Uterus (tissue), 4 donors: ENCODE results near the gene ACMSD. TPM values are rescaled to one million over a fixed set of nuclear protein-coding genes. Genes with fewer than 3 reads are reported as not detected.

Source experiments
- DNase-seq, 2 donors: peaks; one replicate each; pipeline ENCODE4 v3.0.0-alpha.2; 2019 to 2020
- H3K27ac ChIP-seq, 2 donors: fragments of 200-600 bp; sonication (generic); 1 replicate in 1 of 2; 2 replicates in 1 of 2; pipeline ENCODE4 v1.5.1; 2016 to 2018
- H3K27me3 ChIP-seq, 2 donors: fragments of 200-600 bp; sonication (generic); one replicate each; pipeline ENCODE4 v1.5.1; 2018 to 2019; ENCODE audit warnings: control low read depth in 1 of 2
- H3K36me3 ChIP-seq, 2 donors: fragments of 200-600 bp; sonication (generic); one replicate each; pipeline ENCODE4 v1.5.1; 2019; ENCODE audit warnings: control low read depth in 1 of 2
- H3K4me1 ChIP-seq, 2 donors: fragments of 200-600 bp; sonication (generic); one replicate each; pipeline ENCODE4 v1.5.1; 2018 to 2019; ENCODE audit warnings: control low read depth in 1 of 2
- H3K4me3 ChIP-seq, 2 donors: fragments of 200-600 bp; sonication (generic); 1 replicate in 1 of 2; 2 replicates in 1 of 2; pipeline ENCODE4 v1.5.1; 2018 to 2019; ENCODE audit warnings: mild to moderate bottlenecking in 1 of 2
- H3K9me3 ChIP-seq, 2 donors: fragments of 200-600 bp; sonication (generic); one replicate each; pipeline ENCODE4 v1.5.1; 2019; ENCODE audit warnings: control low read depth in 1 of 2
- CTCF ChIP-seq, 4 experiments: fragments of 200-600 bp in 2 of 4; fragments of 450-650 bp in 2 of 4; sonication (generic) in 2 of 4; IDR thresholded peaks; one replicate each; pipeline ENCODE4 v1.5.1; 2016 to 2019; ENCODE audit warnings: antibody characterized with exemption in 4 of 4, mild to moderate bottlenecking in 2 of 4, moderate library complexity in 1 of 4
- POLR2A ChIP-seq, 2 donors: fragments of 450-650 bp; IDR thresholded peaks; one replicate each; pipeline ENCODE4 v1.6.1; 2016; ENCODE audit warnings: antibody characterized with exemption in 2 of 2, mild to moderate bottlenecking in 1 of 2, moderate library complexity in 1 of 2
- intact Hi-C: fragments of 100-400 bp; cut with DNase I; formaldehyde crosslinking; loops from one replicate; pipeline ENCODE4 v1.15.1; 2023; ENCODE audit warnings: low total_unique reads
- total RNA-seq, 4 donors: library from RNA; depleted of rRNA in 3 of 4; stranded (reverse); fragments of >200 nt in 3 of 4; gene quantifications; one replicate each; pipeline versions ENCODE4 v1.1.0 to v1.2.4, GENCODE V29; 2014 to 2023
- donor health status: DM: yes; HTN: yes; CAD: no.

ACMSD gene
- total RNA-seq, 4 donors from 2014 or later = not detected

- Histone ChIP-seq H3K27me3 (no peaks in the 10 kb centered on the region), H3K4me3 (no peak overlapping the region), H3K36me3 (no peaks in the 10 kb centered on the region), H3K4me1 (no peaks in the 10 kb centered on the region), H3K27ac (no peak overlapping the region), H3K9me3 (no peaks in the 10 kb centered on the region)
- intact Hi-C loops = no loop called here
- DNase-seq = no peak
- TF ChIP-seq POLR2A (IDR thresholded peaks at IDR 0.05) = no peak
- TF ChIP-seq CTCF (IDR thresholded peaks at IDR 0.05) = no peak
Observed at GRCh38 chr2:134858245-134858644, 19.8 kb downstream of the ACMSD start.

- H3K27me3 ChIP-seq = no peaks in the 10 kb centered on the region
- no peak overlapping the region for H3K27ac ChIP-seq
- H3K9me3 ChIP-seq = no peaks in the 10 kb centered on the region
- intact Hi-C loops = no loop called here
- TF ChIP-seq POLR2A (IDR thresholded peaks at IDR 0.05) (no peak), CTCF (IDR thresholded peaks at IDR 0.05) (no peak)
- no peak for DNase-seq
- H3K4me1 ChIP-seq = no peaks in the 10 kb centered on the region
- no peaks in the 10 kb centered on the region for H3K36me3 ChIP-seq
- H3K4me3 ChIP-seq = no peak overlapping the region
Observed at GRCh38 chr2:134861173-134861572, 22.8 kb downstream of the ACMSD start.

DNA sequence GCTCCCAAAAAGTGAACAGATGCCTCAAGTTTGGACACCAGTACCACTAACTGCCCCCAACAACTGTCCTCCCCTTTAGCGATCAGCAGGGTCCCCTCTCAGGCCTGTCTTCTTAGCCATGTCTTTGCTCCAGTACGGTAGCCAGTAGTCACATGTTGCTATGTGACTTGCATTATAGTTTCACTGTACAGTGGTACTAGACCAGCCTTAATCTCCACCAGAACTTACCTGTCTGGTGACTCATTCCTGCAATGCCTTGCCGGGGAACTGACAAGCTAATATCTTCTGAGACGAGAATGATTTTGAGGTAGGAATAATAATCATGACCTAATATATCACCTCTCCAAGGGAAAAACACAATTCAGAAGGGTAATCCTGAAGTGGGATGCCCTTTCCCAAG, 23.7 kb downstream of the ACMSD start:
- H3K36me3 ChIP-seq = no peaks in the 10 kb centered on the region
- DNase-seq = no peak
- H3K27me3 ChIP-seq = no peaks in the 10 kb centered on the region
- no peaks in the 10 kb centered on the region for H3K4me1 ChIP-seq
- no peaks in the 10 kb centered on the region for H3K9me3 ChIP-seq
- TF ChIP-seq CTCF (IDR thresholded peaks at IDR 0.05) (no peak), POLR2A (IDR thresholded peaks at IDR 0.05) (no peak)
- intact Hi-C loops = no loop called here
- H3K27ac ChIP-seq = no peak overlapping the region
- no peak overlapping the region for H3K4me3 ChIP-seq

- no peaks in the 10 kb centered on the region for H3K36me3 ChIP-seq
- H3K4me3 ChIP-seq = no peak overlapping the region
- TF ChIP-seq POLR2A (IDR thresholded peaks at IDR 0.05) (no peak), CTCF (IDR thresholded peaks at IDR 0.05) (no peak)
- no peaks in the 10 kb centered on the region for H3K4me1 ChIP-seq
- no peaks in the 10 kb centered on the region for H3K27me3 ChIP-seq
- H3K9me3 ChIP-seq = no peaks in the 10 kb centered on the region
- no peak overlapping the region for H3K27ac ChIP-seq
- intact Hi-C loops = no loop called here
- DNase-seq = no peak
Observed at GRCh38 chr2:134862674-134863073, 24.3 kb downstream of the ACMSD start.

- Histone ChIP-seq H3K9me3 (no peaks in the 10 kb centered on the region), H3K4me1 (no peaks in the 10 kb centered on the region), H3K27ac (no peak overlapping the region), H3K36me3 (no peaks in the 10 kb centered on the region), H3K4me3 (no peak overlapping the region), H3K27me3 (no peaks in the 10 kb centered on the region)
- intact Hi-C loops = no loop called here
- no peak for DNase-seq
- TF ChIP-seq POLR2A (IDR thresholded peaks at IDR 0.05) (no peak), CTCF (IDR thresholded peaks at IDR 0.05) (no peak)
Observed at GRCh38 chr2:134863446-134863845, 25.0 kb downstream of the ACMSD start.
